ENCODE results near the gene SPHK1. TPM values are rescaled to one million over a fixed set of nuclear protein-coding genes. Genes with fewer than 3 reads are reported as not detected.

Gene SPHK1
- total RNA-seq, 1 experiment from 2014 or later = 5.4 TPM

DNA sequence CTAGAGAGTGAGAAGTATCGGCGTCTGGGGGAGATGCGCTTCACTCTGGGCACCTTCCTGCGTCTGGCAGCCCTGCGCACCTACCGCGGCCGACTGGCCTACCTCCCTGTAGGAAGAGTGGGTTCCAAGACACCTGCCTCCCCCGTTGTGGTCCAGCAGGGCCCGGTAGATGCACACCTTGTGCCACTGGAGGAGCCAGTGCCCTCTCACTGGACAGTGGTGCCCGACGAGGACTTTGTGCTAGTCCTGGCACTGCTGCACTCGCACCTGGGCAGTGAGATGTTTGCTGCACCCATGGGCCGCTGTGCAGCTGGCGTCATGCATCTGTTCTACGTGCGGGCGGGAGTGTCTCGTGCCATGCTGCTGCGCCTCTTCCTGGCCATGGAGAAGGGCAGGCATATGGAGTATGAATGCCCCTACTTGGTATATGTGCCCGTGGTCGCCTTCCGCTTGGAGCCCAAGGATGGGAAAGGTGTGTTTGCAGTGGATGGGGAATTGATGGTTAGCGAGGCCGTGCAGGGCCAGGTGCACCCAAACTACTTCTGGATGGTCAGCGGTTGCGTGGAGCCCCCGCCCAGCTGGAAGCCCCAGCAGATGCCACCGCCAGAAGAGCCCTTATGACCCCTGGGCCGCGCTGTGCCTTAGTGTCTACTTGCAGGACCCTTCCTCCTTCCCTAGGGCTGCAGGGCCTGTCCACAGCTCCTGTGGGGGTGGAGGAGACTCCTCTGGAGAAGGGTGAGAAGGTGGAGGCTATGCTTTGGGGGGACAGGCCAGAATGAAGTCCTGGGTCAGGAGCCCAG is 2.8 kb downstream of the SPHK1 start:
- Histone ChIP-seq H3K9me3 (replicated peaks) (no peaks in the 10 kb centered on the region), H3K27ac (no peak overlapping the region), H3K36me3 (peaks cover 4% of the 10 kb centered on the region; the same call in 1 of the 2 replicates), H3K4me3 (no peak overlapping the region), H3K27me3 (no peaks in the 10 kb centered on the region), H3K4me1 (peaks cover 12% of the 10 kb centered on the region)
- no peak for DNase-seq

DNA sequence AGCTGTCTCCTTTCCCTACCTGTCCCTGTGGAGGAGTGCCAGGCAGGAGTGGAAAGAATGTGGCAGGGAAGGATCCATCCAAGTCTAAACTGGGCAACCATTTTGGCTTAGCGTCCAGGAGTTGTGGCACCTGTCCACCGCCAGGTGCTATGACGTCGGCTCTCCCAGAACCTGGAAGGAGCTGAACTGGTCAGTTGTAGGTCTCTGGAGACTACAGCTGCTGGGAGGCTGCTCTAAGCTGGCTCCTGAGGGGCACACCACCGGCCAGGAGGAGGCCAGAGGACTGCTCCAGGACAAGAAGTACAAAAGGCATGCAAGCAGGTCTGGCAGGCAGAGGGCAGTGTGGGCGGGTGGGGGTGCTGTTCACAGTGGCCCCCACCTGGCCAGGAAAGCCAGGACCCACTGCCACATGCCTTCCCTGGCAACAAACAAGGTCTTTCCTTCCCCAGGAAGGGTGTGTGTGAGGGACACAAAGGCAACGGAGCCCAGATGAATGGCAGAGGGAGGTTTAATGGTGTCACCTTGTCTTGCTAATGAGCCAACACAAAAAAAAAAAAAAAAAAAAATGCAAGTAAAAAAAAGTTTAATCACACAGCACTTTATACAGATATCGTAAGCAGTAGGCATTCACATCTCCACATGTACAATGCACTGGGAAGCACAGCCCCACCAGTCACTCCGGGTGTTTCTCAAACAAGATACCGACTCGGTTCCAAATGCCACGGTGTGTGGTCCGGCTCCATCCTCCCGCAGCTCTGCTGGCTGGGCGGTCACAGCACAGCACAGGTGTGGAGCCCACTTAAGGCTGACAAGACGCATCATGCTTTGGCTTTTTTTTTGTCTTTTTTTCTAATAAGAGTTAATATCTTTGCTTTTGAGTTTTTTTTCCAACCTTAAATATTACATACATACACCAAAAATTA is 4.8 kb downstream of the SPHK1 start:
- Histone ChIP-seq H3K36me3 (peaks cover 16% of the 10 kb centered on the region), H3K27ac (no peak overlapping the region), H3K27me3 (no peaks in the 10 kb centered on the region), H3K4me3 (no peak overlapping the region), H3K4me1 (peaks cover 6% of the 10 kb centered on the region), H3K9me3 (replicated peaks) (no peaks in the 10 kb centered on the region)
- DNase-seq = no peak

DNA sequence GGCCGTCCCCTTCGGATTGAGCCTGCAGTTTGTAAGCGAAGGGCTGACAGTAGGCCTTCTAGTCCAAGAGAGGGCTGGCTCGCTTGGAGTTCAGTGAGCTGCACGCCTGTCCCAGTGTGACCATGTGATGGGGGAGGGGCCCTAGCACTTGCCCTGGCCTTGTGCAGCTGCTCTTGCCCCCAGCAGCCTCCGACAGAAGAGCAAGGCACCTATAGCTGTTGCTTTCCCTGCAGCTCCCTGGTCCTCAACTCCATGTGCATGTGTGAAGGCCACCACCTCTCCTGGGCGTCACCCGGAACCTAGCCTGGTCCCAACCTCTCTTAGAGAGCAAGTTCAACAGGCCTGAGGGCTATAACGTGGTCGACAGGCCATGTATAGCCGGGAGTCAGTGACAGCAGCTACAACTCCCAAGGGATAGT is 5.6 kb downstream of the SPHK1 start:
- H3K36me3 ChIP-seq = peaks cover 16% of the 10 kb centered on the region
- peak; percentile 67 to 79 for DNase-seq
- H3K9me3 ChIP-seq (replicated peaks) = no peaks in the 10 kb centered on the region
- no peak overlapping the region for H3K27ac ChIP-seq
- peaks cover 6% of the 10 kb centered on the region for H3K4me1 ChIP-seq
- no peaks in the 10 kb centered on the region for H3K27me3 ChIP-seq
- no peak overlapping the region for H3K4me3 ChIP-seq

DNA sequence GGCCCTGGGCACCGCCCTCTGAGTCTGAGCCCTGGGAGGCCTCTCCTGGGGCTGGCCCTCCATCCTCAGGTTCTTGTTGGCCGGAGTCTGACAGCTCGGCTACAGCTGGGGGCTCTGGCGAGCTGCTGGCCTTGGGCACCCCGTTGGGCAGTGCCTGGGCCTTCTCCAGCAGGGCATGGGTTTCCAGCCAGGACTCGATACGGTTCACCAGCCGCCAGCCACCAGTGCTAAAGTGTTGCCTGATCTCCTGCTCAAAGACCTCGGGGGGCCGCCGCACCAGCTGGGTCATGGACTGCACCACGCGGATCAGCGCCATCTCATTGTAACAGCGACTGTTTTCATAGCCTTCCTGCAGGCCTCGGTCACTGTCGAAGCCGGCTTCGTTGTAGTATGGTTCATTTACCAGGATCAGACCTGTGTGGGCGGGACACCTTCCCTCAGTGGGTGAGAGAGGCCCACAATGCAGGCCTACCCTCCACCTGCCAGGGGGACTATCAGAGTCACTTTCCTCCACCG is 6.8 kb downstream of the SPHK1 start:
- peaks cover 6% of the 10 kb centered on the region for H3K4me1 ChIP-seq
- DNase-seq = no peak
- no peaks in the 10 kb centered on the region for H3K27me3 ChIP-seq
- no peak overlapping the region for H3K27ac ChIP-seq
- H3K9me3 ChIP-seq (replicated peaks) = no peaks in the 10 kb centered on the region
- H3K36me3 ChIP-seq = peaks cover 27% of the 10 kb centered on the region
- H3K4me3 ChIP-seq = no peak overlapping the region

GRCh38 chr17:76394166-76394565 is 9.8 kb downstream of the SPHK1 start:
- Histone ChIP-seq H3K27ac (no peak overlapping the region), H3K4me1 (peaks cover 6% of the 10 kb centered on the region), H3K27me3 (no peaks in the 10 kb centered on the region), H3K4me3 (no peak overlapping the region), H3K9me3 (replicated peaks) (no peaks in the 10 kb centered on the region), H3K36me3 (peaks cover 49% of the 10 kb centered on the region)
- no peak for DNase-seq

DNA sequence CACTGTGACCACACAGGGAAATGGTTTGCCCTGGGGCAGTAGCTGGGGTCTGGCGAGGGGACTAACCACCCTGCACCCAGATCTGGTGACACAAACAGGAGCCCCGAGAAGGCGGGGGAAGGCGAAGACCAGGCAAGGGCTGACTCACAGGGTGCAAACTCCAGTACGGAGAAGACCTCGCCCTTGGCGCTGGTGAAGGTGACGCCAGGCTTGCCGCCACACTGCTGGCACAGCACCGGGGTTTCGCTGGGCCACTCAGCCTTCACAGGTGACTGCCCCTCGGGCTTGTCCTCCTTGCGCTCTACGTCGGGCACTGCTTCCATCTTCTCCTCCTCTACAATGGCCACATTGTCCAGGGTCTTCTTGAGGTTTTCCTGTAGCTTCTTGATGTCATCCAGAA is 11.6 kb downstream of the SPHK1 start:
- no peak for DNase-seq
- H3K9me3 ChIP-seq (replicated peaks) = no peaks in the 10 kb centered on the region
- no peak overlapping the region for H3K27ac ChIP-seq
- H3K4me1 ChIP-seq = no peaks in the 10 kb centered on the region; the same call in 1 of the 2 replicates
- H3K36me3 ChIP-seq = peaks cover 56% of the 10 kb centered on the region
- no peaks in the 10 kb centered on the region for H3K27me3 ChIP-seq
- H3K4me3 ChIP-seq = no peak overlapping the region

- H3K36me3 ChIP-seq = peaks cover 61% of the 10 kb centered on the region
- no peaks in the 10 kb centered on the region for H3K9me3 ChIP-seq (replicated peaks)
- H3K27ac ChIP-seq = no peak overlapping the region
- no peak overlapping the region for H3K4me3 ChIP-seq
- no peaks in the 10 kb centered on the region for H3K27me3 ChIP-seq
- DNase-seq = no peak
- no peaks in the 10 kb centered on the region; the same call in 1 of the 2 replicates for H3K4me1 ChIP-seq
Measured at GRCh38 chr17:76397184-76397583, 12.8 kb downstream of the SPHK1 start.

DNA sequence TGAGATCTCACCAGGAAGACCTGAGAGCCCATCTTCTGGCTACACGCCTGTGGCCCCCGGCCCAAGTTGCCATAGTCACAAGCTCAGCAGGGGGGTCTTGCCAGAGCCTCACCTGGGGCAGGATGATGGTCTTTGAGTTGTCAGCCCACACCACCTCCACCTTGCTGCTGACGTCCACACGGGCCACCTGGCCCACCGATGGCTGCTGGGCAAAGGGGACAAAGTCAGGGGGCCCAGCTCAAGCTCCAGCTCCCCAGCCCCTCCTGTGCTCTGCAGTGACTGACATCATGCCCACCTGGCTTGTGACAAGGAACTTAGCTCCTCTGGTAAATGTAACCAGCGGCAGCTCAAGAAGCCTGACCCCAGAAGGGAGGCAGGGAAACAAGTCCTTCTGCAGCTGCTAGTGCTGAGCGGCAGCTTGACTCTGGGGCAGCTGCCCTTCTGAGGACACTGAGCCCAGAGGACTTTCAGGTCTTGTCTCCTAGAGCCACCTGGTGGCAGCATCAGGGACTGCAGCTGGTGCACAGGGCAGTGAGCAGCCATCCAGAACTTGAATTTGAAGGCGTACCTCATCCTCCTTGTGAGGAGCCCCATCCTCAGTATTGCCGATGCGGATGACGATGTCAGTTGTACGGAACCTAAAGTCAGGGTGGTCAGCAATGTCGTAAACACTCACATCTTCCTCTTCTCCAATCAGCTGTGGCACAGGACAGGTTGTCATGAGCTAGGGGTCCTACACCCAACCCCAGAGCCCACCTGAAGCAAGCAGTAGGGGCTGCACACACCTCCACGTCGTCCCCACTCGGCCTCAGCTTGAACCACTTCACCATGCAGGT is 13.5 kb downstream of the SPHK1 start:
- peaks cover 64% of the 10 kb centered on the region for H3K36me3 ChIP-seq
- no peak overlapping the region for H3K27ac ChIP-seq
- no peak overlapping the region for H3K4me3 ChIP-seq
- no peaks in the 10 kb centered on the region for H3K9me3 ChIP-seq (replicated peaks)
- H3K27me3 ChIP-seq = no peaks in the 10 kb centered on the region
- no peaks in the 10 kb centered on the region; the same call in 1 of the 2 replicates for H3K4me1 ChIP-seq
- peak; percentile 97 to 98 for DNase-seq

GRCh38 chr17:76398523-76399174 is 14.2 kb downstream of the SPHK1 start:
- no peak overlapping the region for H3K4me3 ChIP-seq
- peaks cover 63% of the 10 kb centered on the region for H3K36me3 ChIP-seq
- no peaks in the 10 kb centered on the region; the same call in 1 of the 2 replicates for H3K4me1 ChIP-seq
- no peaks in the 10 kb centered on the region for H3K27me3 ChIP-seq
- no peaks in the 10 kb centered on the region for H3K9me3 ChIP-seq (replicated peaks)
- H3K27ac ChIP-seq = no peak overlapping the region
- DNase-seq = no peak

DNA sequence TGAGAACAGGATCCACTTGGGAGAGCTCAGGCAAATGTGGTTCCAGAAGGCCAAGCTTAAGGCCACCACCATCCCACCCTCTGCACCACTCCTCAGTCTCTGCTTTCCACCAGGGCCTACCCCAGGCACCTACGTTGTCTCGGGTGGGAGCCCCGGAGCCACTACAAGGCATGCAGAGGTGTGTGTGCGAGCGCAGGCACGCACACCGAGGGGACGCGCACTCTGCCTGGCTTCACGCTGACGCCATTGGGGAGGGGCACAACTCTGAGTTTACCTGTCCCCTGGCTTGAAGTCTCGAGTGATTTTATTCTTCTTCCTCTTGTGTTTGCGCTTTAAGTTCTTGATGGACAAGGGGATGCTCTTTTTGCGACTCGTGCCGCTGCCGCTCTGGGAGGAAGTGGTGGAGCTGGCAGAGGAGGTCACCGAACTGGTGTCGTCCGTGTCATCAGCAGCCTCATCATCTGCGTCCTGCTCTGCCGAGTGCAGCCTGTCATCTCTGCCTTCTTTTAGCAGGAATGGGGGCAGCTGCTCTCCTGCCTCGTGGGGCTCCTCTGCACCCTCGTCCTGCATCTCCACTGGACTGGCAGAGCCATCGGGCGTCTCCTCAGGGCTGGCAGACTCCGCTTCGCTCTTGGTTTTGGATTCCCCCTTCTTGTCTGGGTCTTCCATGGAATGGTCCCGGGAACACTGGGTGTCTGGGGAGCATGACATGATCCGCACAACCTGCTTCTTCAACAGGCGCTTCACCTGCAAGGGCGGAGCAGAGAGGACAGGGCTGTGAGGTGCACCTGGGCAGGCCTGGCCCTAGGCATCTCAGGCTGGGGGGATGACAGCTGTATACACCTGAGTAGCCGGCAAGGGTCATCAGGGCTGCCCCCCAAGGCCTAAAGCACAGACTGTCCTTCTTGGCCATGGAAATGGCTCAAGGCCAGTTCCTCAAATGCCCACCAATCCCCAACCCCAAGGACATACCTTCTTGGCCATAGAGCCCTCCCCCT is 15.1 kb downstream of the SPHK1 start:
- Histone ChIP-seq H3K9me3 (replicated peaks) (no peaks in the 10 kb centered on the region), H3K4me3 (no peak overlapping the region), H3K27ac (no peak overlapping the region), H3K36me3 (peaks cover 59% of the 10 kb centered on the region), H3K4me1 (no peaks in the 10 kb centered on the region; the same call in 1 of the 2 replicates), H3K27me3 (no peaks in the 10 kb centered on the region)
- no peak for DNase-seq

DNA sequence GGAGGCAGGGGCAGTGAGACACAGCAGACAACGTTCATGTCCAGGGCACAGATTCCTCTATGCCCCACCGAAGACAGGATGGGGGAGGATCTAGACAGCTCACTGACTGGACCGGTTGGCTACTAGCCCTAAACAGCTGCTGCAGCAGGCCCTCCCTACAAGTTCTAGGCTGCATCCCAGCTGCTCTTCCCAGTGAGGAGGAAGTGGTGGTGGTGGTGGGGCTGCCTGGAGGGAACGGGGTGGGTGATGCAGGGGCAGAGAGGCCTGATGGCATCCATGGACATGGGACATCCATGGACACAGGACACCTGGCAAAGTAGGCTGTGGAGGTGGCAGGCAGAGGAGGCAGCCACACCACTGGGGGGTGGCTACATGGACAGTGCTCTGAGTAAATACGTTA is 18.3 kb downstream of the SPHK1 start:
- H3K27ac ChIP-seq = no peak overlapping the region
- H3K4me1 ChIP-seq = no peaks in the 10 kb centered on the region; the same call in 1 of the 2 replicates
- H3K36me3 ChIP-seq = peaks cover 39% of the 10 kb centered on the region
- H3K27me3 ChIP-seq = no peaks in the 10 kb centered on the region
- no peaks in the 10 kb centered on the region for H3K9me3 ChIP-seq (replicated peaks)
- H3K4me3 ChIP-seq = no peak overlapping the region
- no peak for DNase-seq

GRCh38 chr17:76404256-76404655 is 19.8 kb downstream of the SPHK1 start:
- no peak for DNase-seq
- Histone ChIP-seq H3K27ac (no peak overlapping the region), H3K4me3 (no peak overlapping the region), H3K27me3 (no peaks in the 10 kb centered on the region), H3K4me1 (no peaks in the 10 kb centered on the region), H3K36me3 (peaks cover 31% of the 10 kb centered on the region), H3K9me3 (replicated peaks) (no peaks in the 10 kb centered on the region)
